GM23338 (cell line): Measurements from ENCODE around the gene CENPP. TPM values are rescaled to one million over a fixed set of nuclear protein-coding genes. Genes with fewer than 3 reads are reported as not detected.
A peak's percentile ranks its signal among the peaks of the same experiment; 100 is the strongest.

Source experiments
- ATAC-seq: fragments of 200-7000 bp; cut with Tn5 transposase; 3 replicates; pipeline ENCODE4 v1.9.1; 2020
- DNase-seq: peaks from one replicate; pipeline ENCODE4 v3.0.0-alpha.2; 2015; ENCODE audit warnings: low spot score
- H2AFZ ChIP-seq: fragments of 200-600 bp; sonication (generic); 2 replicates; pipeline ENCODE4 v1.8.0; 2016; ENCODE audit warnings: antibody characterized with exemption, mild to moderate bottlenecking, moderate library complexity
- H3F3A ChIP-seq: fragments of 200-600 bp; sonication (generic); replicated peaks from 2 replicates; pipeline ENCODE4 v1.8.0; 2017; ENCODE audit warnings: antibody characterized with exemption, mixed run types, low read depth
- H3K27ac ChIP-seq: fragments of 200-600 bp; sonication (generic); 2 replicates; pipeline ENCODE4 v1.6.1; 2016; ENCODE audit warnings: low read depth
- H3K27me3 ChIP-seq: fragments of 200-600 bp; sonication (generic); 2 replicates; pipeline ENCODE4 v1.8.0; 2016; ENCODE audit warnings: mild to moderate bottlenecking, mixed run types, moderate library complexity; ENCODE audit not compliant: insufficient read depth
- H3K36me3 ChIP-seq: fragments of 200-600 bp; sonication (generic); 2 replicates; pipeline ENCODE4 v1.8.0; 2016; ENCODE audit warnings: mild to moderate bottlenecking; ENCODE audit not compliant: insufficient read depth
- H3K4me1 ChIP-seq: fragments of 200-600 bp; sonication (generic); 2 replicates; pipeline ENCODE4 v1.8.0; 2016; ENCODE audit warnings: mild to moderate bottlenecking, moderate library complexity; ENCODE audit not compliant: insufficient read depth
- H3K4me2 ChIP-seq: fragments of 200-600 bp; sonication (generic); 2 replicates; pipeline ENCODE4 v1.7.1; 2017; ENCODE audit warnings: mixed run types
- H3K4me3 ChIP-seq: fragments of 200-600 bp; sonication (generic); 2 replicates; pipeline ENCODE4 v1.6.1; 2016; ENCODE audit warnings: mixed run types
- H3K79me2 ChIP-seq: fragments of 200-600 bp; sonication (generic); replicated peaks from 2 replicates; pipeline ENCODE4 v1.8.0; 2017; ENCODE audit warnings: mild to moderate bottlenecking; ENCODE audit not compliant: insufficient read depth
- H3K9me2 ChIP-seq: fragments of 200-600 bp; sonication (generic); 2 replicates; pipeline ENCODE4 v1.8.0; 2017; ENCODE audit not compliant: insufficient read depth
- H4K20me1 ChIP-seq: fragments of 200-600 bp; sonication (generic); replicated peaks from 2 replicates; pipeline ENCODE4 v1.8.0; 2017; ENCODE audit warnings: mild to moderate bottlenecking; ENCODE audit not compliant: insufficient read depth
- H3K27ac Mint-ChIP-seq: 2 replicates; pipeline ENCODE4 v1.8.0; 2020; ENCODE audit warnings: inconsistent platforms, mild to moderate bottlenecking, moderate library complexity, mixed read lengths
- H3K27me3 Mint-ChIP-seq: 3 replicates; pipeline ENCODE4 v1.8.0; 2022; ENCODE audit warnings: low read depth, mild to moderate bottlenecking, moderate library complexity, mixed read lengths, inconsistent platforms; ENCODE audit not compliant: insufficient read depth, poor library complexity
- H3K36me3 Mint-ChIP-seq: 3 replicates; pipeline ENCODE4 v1.8.0; 2021; ENCODE audit warnings: low read depth, mild to moderate bottlenecking, inconsistent platforms, moderate library complexity, mixed read lengths
- H3K4me1 Mint-ChIP-seq: 3 replicates; pipeline ENCODE4 v1.8.0; 2020; ENCODE audit warnings: mild to moderate bottlenecking, inconsistent platforms, mixed read lengths
- H3K4me3 Mint-ChIP-seq: 3 replicates; pipeline ENCODE4 v1.8.0; 2021; ENCODE audit warnings: moderate library complexity, mild to moderate bottlenecking, inconsistent platforms, mixed read lengths
- H3K9me3 Mint-ChIP-seq: 3 replicates; pipeline ENCODE4 v1.8.0; 2020; ENCODE audit warnings: moderate library complexity, mild to moderate bottlenecking, inconsistent platforms, mixed read lengths
- CREB1 ChIP-seq: fragments of 250-450 bp; sonication (Bioruptor Pico); IDR thresholded peaks from 2 replicates; pipeline ENCODE4 v1.5.0; 2020; ENCODE audit warnings: low read depth, mild to moderate bottlenecking, moderate library complexity
- EZH2phosphoT487 ChIP-seq: fragments of 200-600 bp; sonication (generic); IDR thresholded peaks from one replicate; pipeline ENCODE4 v1.8.1; 2018; ENCODE audit warnings: antibody characterized with exemption; ENCODE audit not compliant: unreplicated experiment
- JUNB ChIP-seq: IDR thresholded peaks from one replicate; pipeline ENCODE4 v1.6.1; 2016; ENCODE audit warnings: antibody characterized with exemption; ENCODE audit not compliant: unreplicated experiment
- NANOG ChIP-seq: IDR thresholded peaks from 2 replicates; pipeline ENCODE4 v1.6.1; 2016; ENCODE audit warnings: antibody characterized with exemption, borderline replicate concordance
- POLR2AphosphoS5 ChIP-seq: IDR thresholded peaks from 2 replicates; pipeline ENCODE4 v1.6.1; 2016; ENCODE audit warnings: antibody characterized with exemption, low read depth
- REST ChIP-seq: IDR thresholded peaks from one replicate; pipeline ENCODE4 v1.6.1; 2018; ENCODE audit warnings: antibody characterized with exemption; ENCODE audit not compliant: unreplicated experiment
- STAT1 ChIP-seq: IDR thresholded peaks from one replicate; pipeline ENCODE4 v1.6.1; 2016; ENCODE audit warnings: antibody characterized with exemption; ENCODE audit not compliant: unreplicated experiment
- ZNF114 ChIP-seq: fragments of 250-450 bp; sonication (Bioruptor Pico); IDR thresholded peaks from 2 replicates; pipeline ENCODE4 v1.5.0; 2020; ENCODE audit warnings: mild to moderate bottlenecking, moderate library complexity
- ZNF331 ChIP-seq: fragments of 250-450 bp; sonication (Bioruptor Pico); IDR thresholded peaks from 2 replicates; pipeline ENCODE4 v1.5.0; 2020; ENCODE audit warnings: low read depth, mild to moderate bottlenecking, moderate library complexity
- polyA plus RNA-seq: library from polyadenylated mRNA; unstranded; fragments of >200 nt; fragmentation: Nextera tagmentation; extraction: Ambion mirVana; gene quantifications from 2 replicates; pipeline ENCODE4 v1.2.1, GENCODE V29; 2016
- total RNA-seq: library from RNA; depleted of rRNA; stranded (reverse); fragments of >200 nt; shearing (Covaris generic); gene quantifications from 2 replicates; pipeline ENCODE4 v1.2.3, GENCODE V29; 2014
- TF ChIP-seq, protein P1 (sequence below): IDR thresholded peaks from 2 replicates; pipeline ENCODE4 v1.6.1; 2016; ENCODE audit warnings: antibody characterized with exemption
- TF ChIP-seq, protein P2 (sequence below): fragments of 250-450 bp; sonication (Bioruptor Pico); IDR thresholded peaks from 2 replicates; pipeline ENCODE4 v1.5.0; 2020; ENCODE audit warnings: mild to moderate bottlenecking, moderate library complexity

The CENPP gene
- total and polyA plus RNA-seq, 2 experiments from 2014 or later, result 11.0 to 12.6 TPM

- H3K27me3 Mint-ChIP-seq, result no peaks in the 10 kb centered on the region
These were observed 7.5 kb downstream of the CENPP start for GRCh38 chr9:92333282-92333634.

More at GRCh38 chr9:92333282-92333634, 7.5 kb downstream of the CENPP start:
- H3K79me2 ChIP-seq, result peaks cover 12% of the 10 kb centered on the region
- TF ChIP-seq EZH2phosphoT487 (no peak), ZNF114 (no peak), STAT1 (no peak), REST (no peak), POLR2AphosphoS5 (no peak), NANOG (no peak), JUNB (no peak), CREB1 (CRISPR knock-in tag) (no peak), ZNF331 (CRISPR knock-in tag) (no peak)
- TF ChIP-seq, protein P1, sequence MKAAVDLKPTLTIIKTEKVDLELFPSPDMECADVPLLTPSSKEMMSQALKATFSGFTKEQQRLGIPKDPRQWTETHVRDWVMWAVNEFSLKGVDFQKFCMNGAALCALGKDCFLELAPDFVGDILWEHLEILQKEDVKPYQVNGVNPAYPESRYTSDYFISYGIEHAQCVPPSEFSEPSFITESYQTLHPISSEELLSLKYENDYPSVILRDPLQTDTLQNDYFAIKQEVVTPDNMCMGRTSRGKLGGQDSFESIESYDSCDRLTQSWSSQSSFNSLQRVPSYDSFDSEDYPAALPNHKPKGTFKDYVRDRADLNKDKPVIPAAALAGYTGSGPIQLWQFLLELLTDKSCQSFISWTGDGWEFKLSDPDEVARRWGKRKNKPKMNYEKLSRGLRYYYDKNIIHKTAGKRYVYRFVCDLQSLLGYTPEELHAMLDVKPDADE, result no peak
- TF ChIP-seq, protein P2, sequence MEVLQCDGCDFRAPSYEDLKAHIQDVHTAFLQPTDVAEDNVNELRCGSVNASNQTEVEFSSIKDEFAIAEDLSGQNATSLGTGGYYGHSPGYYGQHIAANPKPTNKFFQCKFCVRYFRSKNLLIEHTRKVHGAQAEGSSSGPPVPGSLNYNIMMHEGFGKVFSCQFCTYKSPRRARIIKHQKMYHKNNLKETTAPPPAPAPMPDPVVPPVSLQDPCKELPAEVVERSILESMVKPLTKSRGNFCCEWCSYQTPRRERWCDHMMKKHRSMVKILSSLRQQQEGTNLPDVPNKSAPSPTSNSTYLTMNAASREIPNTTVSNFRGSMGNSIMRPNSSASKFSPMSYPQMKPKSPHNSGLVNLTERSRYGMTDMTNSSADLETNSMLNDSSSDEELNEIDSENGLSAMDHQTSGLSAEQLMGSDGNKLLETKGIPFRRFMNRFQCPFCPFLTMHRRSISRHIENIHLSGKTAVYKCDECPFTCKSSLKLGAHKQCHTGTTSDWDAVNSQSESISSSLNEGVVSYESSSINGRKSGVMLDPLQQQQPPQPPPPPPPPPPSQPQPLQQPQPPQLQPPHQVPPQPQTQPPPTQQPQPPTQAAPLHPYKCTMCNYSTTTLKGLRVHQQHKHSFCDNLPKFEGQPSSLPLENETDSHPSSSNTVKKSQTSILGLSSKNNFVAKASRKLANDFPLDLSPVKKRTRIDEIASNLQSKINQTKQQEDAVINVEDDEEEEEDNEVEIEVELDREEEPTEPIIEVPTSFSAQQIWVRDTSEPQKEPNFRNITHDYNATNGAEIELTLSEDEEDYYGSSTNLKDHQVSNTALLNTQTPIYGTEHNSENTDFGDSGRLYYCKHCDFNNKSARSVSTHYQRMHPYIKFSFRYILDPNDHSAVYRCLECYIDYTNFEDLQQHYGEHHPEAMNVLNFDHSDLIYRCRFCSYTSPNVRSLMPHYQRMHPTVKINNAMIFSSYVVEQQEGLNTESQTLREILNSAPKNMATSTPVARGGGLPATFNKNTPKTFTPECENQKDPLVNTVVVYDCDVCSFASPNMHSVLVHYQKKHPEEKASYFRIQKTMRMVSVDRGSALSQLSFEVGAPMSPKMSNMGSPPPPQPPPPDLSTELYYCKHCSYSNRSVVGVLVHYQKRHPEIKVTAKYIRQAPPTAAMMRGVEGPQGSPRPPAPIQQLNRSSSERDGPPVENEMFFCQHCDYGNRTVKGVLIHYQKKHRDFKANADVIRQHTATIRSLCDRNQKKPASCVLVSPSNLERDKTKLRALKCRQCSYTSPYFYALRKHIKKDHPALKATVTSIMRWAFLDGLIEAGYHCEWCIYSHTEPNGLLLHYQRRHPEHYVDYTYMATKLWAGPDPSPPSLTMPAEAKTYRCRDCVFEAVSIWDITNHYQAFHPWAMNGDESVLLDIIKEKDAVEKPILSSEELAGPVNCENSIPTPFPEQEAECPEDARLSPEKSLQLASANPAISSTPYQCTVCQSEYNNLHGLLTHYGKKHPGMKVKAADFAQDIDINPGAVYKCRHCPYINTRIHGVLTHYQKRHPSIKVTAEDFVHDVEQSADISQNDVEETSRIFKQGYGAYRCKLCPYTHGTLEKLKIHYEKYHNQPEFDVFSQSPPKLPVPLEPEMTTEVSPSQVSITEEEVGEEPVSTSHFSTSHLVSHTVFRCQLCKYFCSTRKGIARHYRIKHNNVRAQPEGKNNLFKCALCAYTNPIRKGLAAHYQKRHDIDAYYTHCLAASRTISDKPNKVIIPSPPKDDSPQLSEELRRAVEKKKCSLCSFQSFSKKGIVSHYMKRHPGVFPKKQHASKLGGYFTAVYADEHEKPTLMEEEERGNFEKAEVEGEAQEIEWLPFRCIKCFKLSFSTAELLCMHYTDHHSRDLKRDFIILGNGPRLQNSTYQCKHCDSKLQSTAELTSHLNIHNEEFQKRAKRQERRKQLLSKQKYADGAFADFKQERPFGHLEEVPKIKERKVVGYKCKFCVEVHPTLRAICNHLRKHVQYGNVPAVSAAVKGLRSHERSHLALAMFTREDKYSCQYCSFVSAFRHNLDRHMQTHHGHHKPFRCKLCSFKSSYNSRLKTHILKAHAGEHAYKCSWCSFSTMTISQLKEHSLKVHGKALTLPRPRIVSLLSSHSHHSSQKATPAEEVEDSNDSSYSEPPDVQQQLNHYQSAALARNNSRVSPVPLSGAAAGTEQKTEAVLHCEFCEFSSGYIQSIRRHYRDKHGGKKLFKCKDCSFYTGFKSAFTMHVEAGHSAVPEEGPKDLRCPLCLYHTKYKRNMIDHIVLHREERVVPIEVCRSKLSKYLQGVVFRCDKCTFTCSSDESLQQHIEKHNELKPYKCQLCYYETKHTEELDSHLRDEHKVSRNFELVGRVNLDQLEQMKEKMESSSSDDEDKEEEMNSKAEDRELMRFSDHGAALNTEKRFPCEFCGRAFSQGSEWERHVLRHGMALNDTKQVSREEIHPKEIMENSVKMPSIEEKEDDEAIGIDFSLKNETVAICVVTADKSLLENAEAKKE, result no peak
- peaks cover under 1% of the 10 kb centered on the region for H3K36me3 ChIP-seq
- Mint-ChIP-seq H3K36me3 (peaks cover 7% of the 10 kb centered on the region; the same call in 1 of the 3 replicates), H3K4me1 (no peaks in the 10 kb centered on the region), H3K9me3 (no peaks in the 10 kb centered on the region), H3K27ac (no peak overlapping the region), H3K4me3 (no peak overlapping the region)
- no peaks in the 10 kb centered on the region for H4K20me1 ChIP-seq
- 0 out of 2 replicates have a peak overlapping the region, but pooled peaks have one; percentile 48 for H3K27ac ChIP-seq
- H3K9me2 ChIP-seq, result no peaks in the 10 kb centered on the region
- DNase-seq (no peak), ATAC-seq (no peak)
- no peak overlapping the region for H3K4me3 ChIP-seq
- H3K4me2 ChIP-seq, result no peak overlapping the region
- H3F3A ChIP-seq, result no peaks in the 10 kb centered on the region
- H3K27me3 ChIP-seq, result no peaks in the 10 kb centered on the region
- no peak overlapping the region for H2AFZ ChIP-seq
- no peaks in the 10 kb centered on the region; the same call in 1 of the 2 replicates for H3K4me1 ChIP-seq
